HS-27A (cell line): Measurements from ENCODE around the gene GPX4.

Experiments
- DNase-seq: peaks from one replicate; pipeline ENCODE4 v3.0.0-alpha.2; 2012; ENCODE audit warnings: low read depth, missing footprints

The GPX4 gene

DNA sequence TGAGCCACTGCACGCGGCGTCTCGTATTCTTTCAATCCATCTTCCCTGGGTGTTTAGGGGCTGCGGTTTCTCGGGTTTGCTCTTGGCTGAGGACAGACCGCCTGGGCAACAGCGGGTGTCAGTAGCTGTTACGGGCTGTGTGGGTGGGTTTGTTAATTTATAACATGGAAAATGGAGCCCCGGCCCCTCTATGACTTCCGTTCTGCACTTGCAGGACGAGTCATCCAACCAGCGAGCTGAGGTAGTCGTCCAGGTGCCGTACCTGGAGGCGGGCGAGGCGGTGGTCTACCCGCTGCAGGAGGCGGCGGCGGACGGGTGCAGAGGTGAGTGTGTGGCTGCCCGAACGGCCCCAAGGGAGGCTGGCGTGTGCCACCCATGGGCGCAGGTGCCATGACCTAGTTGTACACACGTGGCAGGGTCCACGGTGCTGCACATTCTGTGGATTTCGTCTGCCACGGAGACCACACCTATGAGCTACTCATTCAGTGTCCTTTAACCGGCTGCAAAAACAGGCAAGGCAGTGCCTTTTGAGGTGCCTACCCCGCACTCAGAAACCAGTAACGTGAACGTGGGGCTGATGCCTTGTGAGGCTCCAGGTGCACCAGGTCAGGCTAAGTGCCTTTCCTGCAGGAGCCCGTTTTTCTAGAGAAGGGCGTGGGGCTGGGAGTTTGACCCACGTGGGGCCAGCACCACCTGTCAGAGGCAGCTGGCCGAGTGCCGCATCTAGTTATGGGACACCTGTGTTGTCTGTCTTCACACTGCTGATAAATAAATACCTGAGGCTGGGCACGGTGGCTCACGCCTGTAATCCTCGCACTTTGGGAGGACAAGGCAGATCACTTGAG, 19.5 kb upstream of the GPX4 start:
- no peak for DNase-seq

DNA sequence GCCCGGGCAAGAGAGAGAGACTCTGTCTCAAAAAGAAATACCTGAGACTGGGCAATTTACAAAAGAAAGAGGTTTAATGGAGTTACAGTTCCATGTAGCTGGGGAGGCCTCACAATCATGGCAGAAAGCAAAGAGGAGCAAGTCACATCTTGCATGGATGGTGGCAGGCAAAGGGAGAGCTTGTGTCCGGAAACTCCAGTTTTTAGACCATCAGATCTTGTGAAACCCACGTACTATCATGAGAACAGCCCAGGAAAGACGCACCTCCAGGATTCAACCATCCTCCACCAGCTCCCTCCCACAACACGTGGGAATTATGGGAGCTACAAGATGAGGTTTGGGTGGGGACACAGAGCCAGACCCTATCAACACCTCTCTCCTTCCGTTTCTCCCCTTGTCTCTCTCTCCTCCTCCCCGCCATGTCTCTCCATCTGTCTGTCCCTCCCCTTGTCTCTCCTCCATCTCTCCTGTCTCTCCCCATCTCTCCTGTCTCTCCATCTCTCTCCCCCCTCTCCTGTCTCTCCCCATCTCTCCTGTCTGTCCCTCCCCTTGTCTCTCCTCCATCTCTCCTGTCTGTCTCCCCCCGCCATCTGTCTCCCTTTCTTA, 18.6 kb upstream of the GPX4 start:
- no peak for DNase-seq

DNA sequence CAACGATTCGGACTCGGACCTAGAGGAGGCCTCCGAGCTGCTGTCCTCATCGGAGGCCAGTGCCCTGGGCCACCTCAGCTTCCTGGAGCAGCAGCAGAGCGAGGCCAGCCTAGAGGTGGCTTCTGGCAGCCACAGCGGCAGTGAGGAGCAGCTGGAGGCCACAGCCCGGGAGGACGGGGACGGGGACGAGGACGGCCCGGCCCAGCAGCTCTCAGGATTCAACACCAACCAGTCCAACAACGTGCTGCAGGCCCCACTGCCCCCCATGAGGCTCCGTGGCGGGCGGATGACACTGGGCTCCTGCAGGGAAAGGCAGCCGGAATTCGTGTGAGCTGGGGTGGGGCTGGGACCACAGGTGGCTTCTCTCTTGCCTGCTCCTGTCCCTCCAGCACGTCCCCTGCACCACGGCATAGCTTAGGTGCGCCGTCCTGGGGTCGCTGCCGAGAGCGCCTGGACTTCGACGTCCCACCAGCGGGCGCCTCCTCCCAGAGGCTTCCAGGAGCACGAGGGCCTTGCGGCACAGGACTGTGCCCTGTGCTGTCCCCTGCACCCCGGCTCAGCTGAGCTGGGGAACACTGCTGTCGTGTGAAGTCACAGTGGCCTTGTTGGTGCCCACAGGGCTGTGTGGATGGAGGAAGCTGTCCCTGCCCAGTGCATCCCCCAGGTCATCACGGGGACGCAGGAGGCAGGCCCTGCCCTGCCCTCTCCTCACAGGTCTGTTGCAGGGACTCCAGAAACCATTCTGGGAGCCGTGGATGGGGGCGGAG, 17.9 kb upstream of the GPX4 start:
- DNase-seq, result no peak

DNA sequence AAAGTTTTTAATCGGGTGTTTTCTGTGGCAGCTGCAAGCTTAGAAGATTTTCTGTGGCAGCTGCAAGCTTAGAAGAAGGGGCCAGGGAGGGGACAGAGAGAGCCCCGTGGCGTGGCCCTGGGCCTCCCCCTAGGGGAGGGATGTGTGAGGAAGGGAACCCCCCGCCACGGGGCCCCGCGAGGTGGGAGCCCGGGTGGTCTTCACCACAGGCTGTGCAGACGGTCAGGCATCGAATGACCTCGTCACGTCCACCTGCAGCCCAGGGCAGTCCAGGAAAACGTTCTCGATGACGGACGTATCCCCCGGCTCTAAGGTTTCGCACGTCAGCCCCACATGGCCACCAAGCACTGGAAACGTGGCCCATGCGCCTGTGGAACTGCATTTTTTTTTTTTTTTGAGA, 17.2 kb upstream of the GPX4 start:
- DNase-seq, result no peak

DNA sequence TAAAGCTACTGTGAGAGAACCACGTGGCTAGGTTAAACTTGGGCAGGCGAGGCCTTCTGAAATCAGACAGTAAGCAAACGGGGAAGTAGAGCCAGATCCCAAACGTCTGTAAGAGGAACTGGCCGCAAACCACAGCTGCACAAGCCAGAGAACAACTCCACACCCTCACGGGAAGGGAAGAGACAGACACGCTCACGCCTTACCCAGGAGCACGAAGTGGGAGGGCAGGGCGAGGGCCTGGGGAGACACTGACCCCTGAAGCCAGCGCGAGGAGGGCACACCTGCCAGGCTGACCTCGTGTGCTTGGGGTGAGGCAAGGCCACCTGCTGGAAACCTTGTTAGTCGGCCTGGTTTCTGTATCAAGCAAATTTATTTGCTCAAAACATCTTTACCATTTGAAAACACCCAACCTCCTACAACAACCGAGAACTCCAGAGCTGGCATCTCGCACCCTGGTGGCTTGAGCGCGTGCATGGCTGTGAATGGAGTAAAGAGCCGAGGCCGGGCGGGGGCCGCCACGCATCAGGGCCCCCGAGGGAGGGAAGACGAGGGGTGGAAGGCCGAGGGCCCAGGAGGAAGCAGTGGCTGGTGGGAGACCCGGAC, 15.9 kb upstream of the GPX4 start:
- no peak for DNase-seq

DNA sequence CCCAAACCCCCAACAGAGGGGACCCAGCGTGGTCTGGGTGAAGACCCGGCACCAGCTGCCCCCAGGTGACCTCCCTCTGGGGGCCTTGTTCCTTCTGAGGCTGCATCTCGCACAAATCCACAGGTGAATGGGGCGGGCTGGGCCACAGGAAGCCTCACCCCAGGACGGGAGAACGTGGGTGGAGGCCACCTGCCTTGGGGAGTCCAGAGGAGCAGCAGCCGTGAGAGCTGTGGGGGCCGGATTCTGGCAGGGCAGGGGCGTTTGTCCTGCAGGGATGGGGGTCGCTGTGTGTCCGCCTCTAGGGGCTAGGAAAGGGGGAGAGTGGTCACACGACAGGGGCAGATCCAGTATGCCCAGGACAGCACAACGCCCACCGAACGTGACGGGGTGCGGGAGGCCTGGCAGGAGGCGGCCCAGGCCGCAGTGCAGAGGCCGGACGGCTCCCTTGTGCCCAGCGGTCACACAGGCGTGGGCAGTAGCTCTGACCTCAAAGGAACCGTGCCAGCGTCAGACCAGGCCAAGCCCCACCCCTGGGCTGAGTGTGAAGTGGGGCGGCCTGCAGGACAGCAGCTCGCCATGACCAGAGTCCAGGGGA, 15.3 kb upstream of the GPX4 start:
- no peak for DNase-seq

DNA sequence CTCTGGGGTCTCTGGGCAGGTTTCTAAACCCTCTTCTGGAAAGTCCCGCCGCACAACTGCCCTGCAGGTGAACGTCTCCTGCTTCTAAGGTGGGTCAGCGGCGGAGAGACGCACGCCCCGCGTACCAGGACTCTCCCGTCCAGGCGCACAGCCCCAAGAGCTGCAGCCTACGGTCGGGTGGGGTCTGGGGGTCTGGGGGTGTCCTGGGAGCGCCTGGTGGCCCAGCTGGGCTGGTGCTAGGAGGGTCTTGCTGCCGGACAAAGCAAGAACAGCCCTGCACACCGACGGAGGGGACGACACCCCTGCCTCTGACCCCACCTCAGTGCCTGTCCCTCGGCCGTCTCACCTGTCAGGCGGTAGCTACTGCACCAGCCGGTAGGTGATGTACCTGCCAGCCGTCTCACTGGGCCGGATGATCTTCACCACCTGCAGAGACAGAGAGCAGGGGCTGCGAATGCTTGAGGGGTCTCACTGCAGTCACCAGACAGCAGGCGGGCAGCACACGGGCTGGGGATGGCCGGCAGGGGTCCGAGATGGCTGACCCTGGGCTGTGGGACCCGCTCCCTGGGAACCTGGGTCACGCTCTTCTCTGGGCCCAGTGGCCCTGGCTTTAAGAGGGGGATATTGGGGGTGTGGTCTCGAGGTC, 14.5 kb upstream of the GPX4 start:
- DNase-seq, result no peak

DNA sequence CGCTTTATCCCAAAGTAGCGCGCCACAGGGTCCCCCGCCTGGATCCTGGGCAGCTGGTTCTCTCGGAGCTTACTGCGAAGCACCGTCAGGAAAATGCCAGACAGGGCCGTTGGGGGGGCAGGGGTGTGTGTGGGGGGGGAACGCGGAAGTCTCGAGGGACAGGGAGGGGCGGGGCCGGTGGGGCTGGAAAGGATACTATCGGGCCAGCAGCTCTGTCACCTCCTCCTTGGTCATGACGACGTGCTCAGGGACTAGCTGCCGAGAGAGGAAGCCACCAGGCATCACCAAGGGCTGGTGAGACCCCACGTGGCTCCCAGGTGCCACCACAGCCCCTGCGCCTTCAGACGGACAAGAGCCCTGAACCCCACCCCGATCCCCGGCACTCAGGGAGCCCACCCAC, 13.9 kb upstream of the GPX4 start:
- DNase-seq, result no peak

DNA sequence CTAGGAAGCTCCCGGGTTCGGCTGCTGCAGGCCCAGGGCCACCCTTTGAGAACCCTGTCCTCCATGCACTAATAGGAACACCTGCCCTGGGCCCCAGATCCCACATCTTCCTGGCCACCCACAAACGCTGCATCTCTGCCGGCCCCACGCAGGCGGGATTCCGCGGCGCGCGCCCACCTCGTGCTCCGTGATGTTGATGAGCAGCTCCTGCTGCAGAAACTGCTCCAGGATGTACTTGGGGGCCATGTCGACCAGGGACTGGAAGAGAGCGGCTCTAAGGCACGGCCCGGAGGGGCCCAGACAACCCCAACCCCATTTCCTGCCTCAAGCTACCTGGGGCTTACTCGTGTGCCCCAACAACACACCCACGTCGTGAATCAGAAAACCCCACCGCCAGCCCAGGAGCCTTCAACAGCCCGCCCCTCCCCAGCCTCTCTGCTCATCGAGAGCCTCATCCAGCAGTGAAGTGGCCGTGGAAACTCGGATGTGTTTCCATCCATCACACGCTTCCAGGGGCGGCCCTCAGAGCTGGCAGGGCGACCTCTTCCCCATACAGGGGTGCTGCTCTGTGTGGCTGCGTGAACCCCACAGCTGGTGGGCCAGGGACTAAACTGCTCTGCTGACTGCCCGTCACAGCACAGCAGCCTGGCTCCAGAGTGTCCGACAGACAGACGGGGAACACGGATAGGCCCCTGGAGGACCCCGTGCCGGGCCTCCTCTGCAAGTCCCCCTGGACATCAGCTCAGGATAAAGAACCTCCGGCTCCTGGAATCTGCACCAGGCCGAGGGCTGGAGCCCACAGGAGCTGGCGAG, 12.9 kb upstream of the GPX4 start:
- DNase-seq, result no peak

DNA sequence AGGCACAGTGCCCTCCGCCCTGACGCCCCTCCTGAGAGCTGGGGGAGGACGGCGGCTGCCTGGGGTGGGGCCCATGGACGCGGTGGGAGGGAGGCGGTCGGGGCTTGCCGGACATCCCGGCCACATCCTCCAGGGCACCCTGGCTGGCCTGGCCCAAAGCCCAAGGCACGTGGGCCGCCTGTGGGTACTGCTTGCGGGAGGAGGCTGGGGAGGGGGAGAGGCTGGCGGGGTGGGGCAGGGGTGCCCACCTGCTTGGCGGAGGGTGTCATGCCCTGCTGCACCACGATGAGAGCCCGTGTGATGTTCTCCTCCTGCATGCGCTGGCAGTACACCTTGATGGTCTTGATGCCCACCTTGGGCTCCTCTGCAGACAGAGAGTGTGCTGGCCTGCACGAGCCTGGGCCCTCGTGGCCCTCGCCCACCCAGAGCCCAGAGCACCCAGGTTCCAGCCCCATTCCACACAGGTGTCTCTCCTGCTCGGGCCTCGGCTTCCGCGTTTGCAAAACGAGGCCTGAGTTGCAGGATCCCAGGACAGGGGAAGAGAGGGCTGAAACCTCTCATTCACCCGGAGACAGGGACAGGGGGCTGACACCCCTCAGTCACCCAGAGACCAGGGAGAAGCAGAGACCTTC, 12.1 kb upstream of the GPX4 start:
- no peak for DNase-seq

DNA sequence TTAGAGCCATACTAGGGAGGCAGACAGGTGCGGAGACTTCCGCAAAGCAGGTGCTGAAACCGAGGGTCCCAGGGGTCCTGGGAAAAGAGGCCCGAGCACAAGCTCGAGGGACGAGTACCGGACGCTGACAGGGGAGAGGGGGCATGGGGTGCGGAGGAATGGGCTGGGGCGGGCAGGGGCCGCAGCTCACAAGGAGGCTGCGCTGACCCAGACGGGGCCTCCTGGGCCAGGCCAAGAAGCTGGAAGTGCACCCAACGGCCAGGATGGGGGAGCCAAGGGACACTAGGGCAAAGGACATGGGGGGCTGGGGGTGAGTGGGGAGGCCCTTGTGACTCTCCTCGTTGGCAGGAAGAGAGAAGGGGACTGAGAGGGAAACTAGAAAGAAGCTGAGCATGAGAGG, 10.5 kb upstream of the GPX4 start:
- DNase-seq, result no peak

DNA sequence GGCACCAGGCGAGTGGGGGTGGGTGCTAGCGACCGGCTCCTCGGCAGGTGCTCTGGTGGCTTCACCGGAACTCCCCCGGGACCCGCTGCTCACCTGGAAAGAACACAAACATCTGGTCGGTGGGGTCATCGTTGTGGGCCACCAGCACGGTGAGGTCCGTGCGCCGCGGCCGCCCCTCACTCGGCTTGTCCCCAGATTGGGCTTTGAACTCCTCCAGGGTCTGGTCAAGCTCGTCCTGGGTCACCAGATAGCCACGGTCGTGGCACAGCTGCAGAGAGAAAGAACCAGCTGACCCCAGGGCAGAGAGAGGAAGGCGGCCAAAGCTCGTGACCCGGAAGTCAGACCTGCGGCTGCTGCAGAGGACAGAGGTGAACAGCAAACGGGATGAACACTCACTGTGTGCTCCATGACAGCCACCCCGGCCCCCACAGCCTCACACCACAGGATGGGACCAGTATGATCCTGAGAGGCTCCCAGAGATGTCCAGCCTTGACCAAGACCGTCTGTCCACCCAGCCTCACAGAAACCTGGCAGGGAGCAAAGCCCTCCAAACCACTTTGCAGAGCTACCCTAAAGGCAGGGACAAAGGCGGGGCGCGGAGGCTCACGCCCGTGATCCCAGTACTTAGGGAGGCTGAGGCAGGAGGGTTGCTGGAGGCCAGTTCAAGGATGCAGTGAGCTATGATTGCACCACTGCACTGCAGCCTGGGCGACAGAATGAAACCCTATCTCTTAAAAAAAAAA, 9.8 kb upstream of the GPX4 start:
- no peak for DNase-seq

DNA sequence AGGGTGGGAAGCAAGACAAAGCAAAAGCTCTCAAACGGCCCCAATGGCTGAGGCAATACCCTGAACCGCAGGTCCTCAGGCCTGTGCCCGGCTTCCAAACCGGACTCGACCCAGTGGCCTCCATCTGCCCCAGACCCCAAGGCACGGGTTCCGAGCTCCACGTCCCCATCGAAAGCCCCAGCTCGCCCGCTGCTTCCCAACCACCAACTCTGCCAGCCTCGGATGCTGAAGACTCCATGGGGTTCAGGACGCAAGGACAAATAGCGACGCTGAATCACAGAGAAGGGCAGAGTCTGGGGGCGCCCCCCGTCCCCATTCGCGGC, 9.2 kb upstream of the GPX4 start:
- no peak for DNase-seq

DNA sequence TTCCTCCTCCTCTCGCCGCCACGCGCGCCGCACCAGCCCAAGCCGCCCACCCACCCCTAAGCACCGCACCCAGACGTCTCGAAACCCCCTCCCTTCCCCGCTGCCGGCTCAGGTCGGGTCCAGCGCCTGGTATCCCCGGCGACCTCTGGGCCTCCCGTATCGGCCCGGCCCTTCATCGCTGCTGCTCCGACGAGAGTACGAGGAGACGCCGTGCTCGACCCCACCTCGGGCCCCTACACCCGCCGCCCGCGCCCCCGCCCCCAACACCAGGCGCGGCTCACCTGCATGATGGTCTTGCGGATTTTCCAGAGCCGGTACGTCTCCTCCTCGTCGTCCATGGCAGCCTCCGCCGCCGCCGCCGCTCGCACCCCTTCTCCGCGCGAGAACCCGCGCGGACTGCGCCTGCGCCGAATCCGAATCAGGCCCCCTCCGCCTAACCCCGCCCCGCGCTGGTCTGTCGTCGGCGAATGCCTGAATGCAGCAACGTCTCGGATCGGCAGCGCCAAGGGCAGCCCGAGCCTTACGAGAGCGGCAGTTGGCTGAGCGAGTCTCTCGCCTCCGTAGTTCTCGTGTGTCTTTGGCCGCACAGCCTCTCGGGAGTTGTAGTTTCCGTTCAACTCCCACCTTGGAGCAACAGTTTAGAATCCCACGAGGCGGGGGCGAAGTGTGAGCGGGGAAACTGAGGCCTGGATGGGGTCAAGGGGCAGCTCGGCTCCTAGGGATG, 8.7 kb upstream of the GPX4 start, which contains the start of gene POLR2E:
Gene POLR2E, minus strand, starts transcription at position 398 of the 724 bp plus-strand sequence. Its CDS starts 60 bp downstream, at position 338.
- peak; percentile 91 for DNase-seq

DNA sequence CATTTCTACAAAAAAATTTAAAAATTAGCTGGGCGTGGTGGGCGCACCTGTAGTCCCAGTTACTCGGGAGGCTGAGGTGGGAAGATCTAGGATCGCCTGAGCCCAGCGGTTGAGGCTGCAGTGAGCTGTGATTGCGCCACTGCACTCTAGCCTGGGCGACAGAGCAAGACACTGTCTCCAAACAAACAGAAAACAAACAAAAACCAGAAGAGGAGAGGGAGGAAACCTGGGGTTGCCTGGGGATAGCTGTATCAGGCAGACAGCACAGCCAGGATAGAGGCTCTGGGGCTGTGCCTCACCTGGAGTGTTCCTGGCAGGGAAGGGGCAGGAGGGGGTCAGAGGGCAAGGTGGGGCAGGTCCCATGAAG, 6.0 kb upstream of the GPX4 start:
- no peak for DNase-seq

DNA sequence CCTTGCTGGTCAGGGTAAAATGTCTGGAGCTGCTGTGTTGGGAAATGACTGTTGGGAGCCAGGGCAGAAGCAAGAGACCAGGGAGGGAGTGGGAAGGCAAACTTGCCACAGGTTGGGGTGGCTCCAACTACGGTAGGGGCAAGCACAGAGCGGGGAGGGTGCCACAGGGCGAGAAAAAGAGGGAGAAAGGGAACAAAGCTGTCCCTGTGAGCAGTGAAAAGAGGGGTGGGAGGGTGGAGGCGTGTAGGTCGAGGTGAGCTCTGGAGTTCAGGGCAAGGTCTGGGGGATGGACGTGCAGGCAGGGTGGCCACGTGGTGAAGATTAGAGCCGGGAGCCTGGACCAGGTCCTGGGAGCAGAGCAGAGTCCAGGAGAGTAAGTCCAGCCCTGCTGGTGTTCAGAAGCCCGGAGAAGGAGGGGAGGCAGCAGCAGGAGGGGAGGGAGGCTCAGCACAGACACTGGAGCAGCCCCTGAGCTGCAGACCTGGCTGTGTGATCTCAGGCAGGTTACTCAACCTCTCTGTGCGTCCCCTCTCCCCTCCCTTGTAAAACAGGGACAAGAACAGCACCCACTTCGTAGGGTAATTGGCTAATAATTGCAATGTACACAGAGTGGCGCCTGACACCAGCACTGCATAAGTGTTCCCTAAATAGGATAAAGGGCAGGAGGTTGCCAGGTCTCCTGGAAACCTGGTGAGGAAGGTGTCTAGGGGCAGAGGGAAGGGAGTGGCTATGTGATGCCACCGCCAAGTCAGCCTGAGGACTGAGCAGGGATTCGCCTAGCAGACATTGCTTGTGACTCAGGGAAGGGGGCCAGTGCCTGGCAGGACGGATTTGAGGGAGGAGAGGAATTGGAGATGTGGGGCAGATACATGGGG, 5.4 kb upstream of the GPX4 start:
- no peak for DNase-seq

DNA sequence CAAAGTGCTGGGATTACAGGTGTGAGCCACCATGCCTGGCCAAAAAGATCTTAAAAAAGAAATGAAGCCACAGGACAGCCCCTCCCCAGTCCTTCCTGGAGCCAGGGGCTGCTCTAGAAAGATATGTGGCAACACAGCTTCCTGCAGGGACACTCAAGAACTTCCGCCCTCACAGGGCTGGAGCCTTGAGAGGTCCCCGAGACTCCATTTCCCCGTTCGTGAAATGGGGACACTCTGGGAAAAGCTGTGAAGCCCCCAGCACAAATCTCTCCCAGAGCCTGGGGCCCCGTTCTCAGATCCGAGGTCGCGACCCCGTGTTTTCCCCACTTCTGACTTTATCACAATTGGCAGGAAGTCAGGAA, 2.5 kb upstream of the GPX4 start:
- no peak for DNase-seq
